Nephron progenitor cell (in vitro differentiated cells): ENCODE measurements around the gene ATOH7.

Experiments
- DNase-seq: peaks from one replicate; pipeline ENCODE4 v3.0.0; 2021
- H3K27ac Mint-ChIP-seq: 2 replicates; pipeline ENCODE4 v1.8.0; 2021; ENCODE audit warnings: mild to moderate bottlenecking, moderate library complexity, mixed read lengths
- H3K27me3 Mint-ChIP-seq: 2 replicates; pipeline ENCODE4 v1.8.0; 2021; ENCODE audit warnings: mild to moderate bottlenecking, low read depth, mixed read lengths; ENCODE audit not compliant: poor library complexity
- H3K36me3 Mint-ChIP-seq: 2 replicates; pipeline ENCODE4 v1.8.0; 2021; ENCODE audit warnings: low read depth, mixed read lengths
- H3K4me1 Mint-ChIP-seq: 2 replicates; pipeline ENCODE4 v1.8.0; 2021; ENCODE audit warnings: mixed read lengths
- H3K4me3 Mint-ChIP-seq: 2 replicates; pipeline ENCODE4 v1.8.0; 2021; ENCODE audit warnings: mild to moderate bottlenecking, moderate library complexity, mixed read lengths
- H3K9me3 Mint-ChIP-seq: 2 replicates; pipeline ENCODE4 v1.8.0; 2021; ENCODE audit warnings: mild to moderate bottlenecking, moderate library complexity, mixed read lengths
- TF ChIP-seq, protein P1 (sequence below): fragments of 200-600 bp; sonication (generic); IDR thresholded peaks from 2 replicates; pipeline ENCODE4 v1.5.0; 2021; ENCODE audit warnings: antibody characterized with exemption

Gene ATOH7

DNA sequence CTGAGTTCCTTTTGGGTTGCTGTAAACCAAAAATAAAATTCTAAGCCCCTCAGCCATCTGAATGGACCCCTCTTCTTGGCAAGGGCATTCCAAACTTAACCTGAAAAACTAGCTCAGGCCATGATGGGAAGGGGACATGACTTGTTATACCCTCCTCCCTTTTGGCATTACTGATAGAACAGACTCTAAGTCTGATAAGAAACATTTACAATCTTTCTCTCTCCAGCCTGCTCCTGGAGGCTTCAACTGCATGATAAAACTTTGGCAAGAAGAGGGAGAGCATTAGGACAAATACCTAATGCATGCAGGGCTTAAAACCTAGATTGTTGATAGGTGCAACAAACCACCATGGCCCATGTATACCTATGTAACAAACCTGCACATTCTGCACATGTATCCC, 40.9 kb upstream of the ATOH7 start:
- H3K36me3 Mint-ChIP-seq: peaks cover 8% of the 10 kb centered on the region
- TF ChIP-seq, protein P1, sequence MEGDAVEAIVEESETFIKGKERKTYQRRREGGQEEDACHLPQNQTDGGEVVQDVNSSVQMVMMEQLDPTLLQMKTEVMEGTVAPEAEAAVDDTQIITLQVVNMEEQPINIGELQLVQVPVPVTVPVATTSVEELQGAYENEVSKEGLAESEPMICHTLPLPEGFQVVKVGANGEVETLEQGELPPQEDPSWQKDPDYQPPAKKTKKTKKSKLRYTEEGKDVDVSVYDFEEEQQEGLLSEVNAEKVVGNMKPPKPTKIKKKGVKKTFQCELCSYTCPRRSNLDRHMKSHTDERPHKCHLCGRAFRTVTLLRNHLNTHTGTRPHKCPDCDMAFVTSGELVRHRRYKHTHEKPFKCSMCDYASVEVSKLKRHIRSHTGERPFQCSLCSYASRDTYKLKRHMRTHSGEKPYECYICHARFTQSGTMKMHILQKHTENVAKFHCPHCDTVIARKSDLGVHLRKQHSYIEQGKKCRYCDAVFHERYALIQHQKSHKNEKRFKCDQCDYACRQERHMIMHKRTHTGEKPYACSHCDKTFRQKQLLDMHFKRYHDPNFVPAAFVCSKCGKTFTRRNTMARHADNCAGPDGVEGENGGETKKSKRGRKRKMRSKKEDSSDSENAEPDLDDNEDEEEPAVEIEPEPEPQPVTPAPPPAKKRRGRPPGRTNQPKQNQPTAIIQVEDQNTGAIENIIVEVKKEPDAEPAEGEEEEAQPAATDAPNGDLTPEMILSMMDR: no peak
- H3K9me3 Mint-ChIP-seq: peaks cover 22% of the 10 kb centered on the region
- no peak for DNase-seq
- H3K27ac Mint-ChIP-seq: no peak overlapping the region
- H3K27me3 Mint-ChIP-seq: no peaks in the 10 kb centered on the region
- H3K4me1 Mint-ChIP-seq: peaks cover 11% of the 10 kb centered on the region
- H3K4me3 Mint-ChIP-seq: no peak overlapping the region

DNA sequence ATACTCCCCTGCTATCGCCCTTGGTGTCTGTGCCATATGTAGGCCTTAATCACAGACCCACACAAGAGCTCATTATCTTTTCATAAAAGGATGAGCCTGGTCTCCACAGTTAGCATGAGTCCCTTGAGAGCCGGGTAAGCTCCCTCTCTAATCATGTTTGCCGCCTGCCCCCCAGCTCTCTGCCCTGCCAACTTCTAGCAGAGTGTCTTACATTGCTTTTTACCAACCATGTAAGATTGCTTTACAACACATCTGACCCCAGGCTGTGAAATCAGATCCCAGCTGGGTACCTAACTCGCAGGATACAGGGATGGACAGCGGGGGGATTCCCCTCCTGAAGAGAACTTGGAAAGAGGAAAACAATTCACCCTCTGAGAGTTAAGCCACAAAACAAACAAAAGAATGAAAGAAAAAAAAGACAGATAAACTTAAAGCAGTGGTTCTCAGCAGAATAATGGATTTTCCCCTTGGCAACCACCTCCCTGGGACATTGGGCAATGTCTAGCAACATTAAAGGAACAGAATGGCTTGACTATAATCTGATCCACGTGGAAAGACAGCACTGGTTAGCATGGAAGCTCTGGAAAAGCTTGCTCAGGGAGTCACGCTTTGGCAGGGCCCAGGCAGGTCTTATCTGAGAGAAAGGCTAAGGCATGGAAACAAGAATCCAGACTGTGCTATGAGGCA, 39.4 kb upstream of the ATOH7 start:
- H3K27me3 Mint-ChIP-seq: peaks cover 4% of the 10 kb centered on the region
- peak overlapping the region; percentile 4 for H3K27ac Mint-ChIP-seq
- H3K36me3 Mint-ChIP-seq: no peaks in the 10 kb centered on the region
- no peak overlapping the region for H3K4me3 Mint-ChIP-seq
- H3K4me1 Mint-ChIP-seq: peaks cover 11% of the 10 kb centered on the region
- H3K9me3 Mint-ChIP-seq: peaks cover 10% of the 10 kb centered on the region
- TF ChIP-seq, protein P1: no peak
- no peak for DNase-seq

DNA sequence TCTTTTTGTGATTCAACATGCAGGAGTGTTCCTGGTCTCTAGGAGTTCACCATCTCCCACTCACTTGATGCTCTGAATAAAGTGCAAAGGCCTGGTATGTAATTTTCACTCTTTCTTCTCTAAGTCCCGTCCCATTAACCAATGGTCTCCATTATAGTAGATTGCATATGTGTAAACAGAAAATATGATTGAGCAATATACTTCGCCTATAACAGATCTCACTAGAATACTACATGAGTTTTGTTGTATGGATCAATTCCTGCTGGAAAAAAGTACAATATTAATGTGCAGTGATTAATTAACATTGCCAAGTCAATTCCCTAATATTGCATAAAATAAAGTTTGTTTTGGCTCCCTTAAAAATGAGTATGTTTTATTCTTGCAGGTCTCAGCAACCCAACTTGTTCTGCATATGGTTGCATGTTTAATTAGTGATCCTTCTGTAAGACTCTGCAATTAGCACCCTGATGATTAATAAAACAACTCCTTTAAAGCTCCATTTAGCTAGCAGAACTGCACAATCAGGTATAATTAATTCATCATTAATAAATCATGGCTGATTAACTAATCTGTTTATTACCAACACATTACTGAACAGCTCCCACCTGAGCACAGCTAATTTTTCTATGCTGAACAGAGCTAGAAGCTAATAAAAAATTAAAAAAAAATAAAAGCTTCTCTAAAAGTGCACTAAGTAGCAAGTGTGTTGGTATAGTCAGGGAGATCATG, 37.8 kb upstream of the ATOH7 start:
- H3K27ac Mint-ChIP-seq: no peak overlapping the region
- peaks cover 11% of the 10 kb centered on the region for H3K4me1 Mint-ChIP-seq
- H3K4me3 Mint-ChIP-seq: no peak overlapping the region
- peaks cover 8% of the 10 kb centered on the region for H3K27me3 Mint-ChIP-seq
- no peaks in the 10 kb centered on the region for H3K36me3 Mint-ChIP-seq
- TF ChIP-seq, protein P1: no peak
- DNase-seq: no peak
- H3K9me3 Mint-ChIP-seq: peaks cover 17% of the 10 kb centered on the region

DNA sequence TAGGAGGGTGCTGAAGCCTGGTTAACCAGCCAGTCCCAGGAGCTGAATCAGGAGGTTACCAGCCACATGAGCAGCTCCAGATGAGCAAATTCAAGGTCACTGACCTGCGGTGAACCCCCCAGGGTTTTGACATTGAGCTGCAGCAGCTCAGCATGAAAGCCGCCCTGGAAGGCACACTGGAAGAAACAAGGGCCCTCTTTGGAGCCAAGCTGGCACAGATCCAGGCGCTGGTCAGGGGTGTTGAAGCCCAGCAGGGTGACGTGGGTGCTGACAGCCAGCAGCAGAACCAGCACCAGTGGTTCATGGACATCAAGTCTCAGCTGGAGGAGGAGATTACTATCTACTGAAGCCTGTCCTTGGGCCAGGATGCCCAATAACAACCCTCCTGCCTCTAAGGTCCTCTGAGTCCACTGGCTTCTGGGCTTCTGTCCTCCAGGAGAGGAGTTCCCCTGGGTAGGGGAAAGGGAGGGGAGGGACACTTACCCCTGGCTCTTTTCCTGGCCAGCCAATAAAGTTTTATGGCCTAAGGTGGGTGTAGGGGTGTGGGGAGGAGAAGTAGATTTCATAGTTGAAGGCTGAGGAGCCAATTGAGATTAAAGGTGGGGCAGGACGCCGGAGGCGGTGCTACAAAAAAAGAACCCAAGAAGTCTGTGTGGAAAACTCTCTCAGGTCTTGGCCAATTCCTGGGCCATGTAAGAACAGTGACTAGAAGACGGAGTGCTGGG, 29.4 kb upstream of the ATOH7 start:
- Mint-ChIP-seq H3K27me3 (peaks cover 25% of the 10 kb centered on the region), H3K4me1 (peaks cover 9% of the 10 kb centered on the region), H3K36me3 (no peaks in the 10 kb centered on the region), H3K4me3 (no peak overlapping the region), H3K27ac (peak overlapping the region; percentile 24), H3K9me3 (peaks cover 25% of the 10 kb centered on the region)
- no peak for DNase-seq
- TF ChIP-seq, protein P1: no peak

DNA sequence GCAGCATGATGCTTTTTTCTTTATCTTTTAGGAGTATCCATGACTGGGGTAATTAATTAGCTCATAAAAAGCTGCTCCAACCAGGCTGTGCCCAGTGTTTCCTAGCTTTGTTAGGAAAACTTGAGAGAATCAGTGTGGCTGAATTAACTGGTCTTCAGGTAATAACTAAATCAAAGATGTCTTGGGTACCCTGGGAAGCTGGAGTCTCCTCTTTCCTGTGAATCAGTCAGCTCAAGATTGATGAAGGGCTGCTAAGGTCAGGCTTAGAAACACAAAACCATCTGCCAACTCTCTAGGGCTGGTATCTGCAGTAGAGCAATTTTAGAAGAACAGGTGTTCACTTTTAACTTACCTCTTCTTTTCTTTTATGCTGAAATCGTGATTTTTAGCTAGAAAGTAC, 21.4 kb upstream of the ATOH7 start:
- Mint-ChIP-seq H3K27ac (no peak overlapping the region), H3K4me1 (peaks cover 37% of the 10 kb centered on the region), H3K27me3 (peaks cover 46% of the 10 kb centered on the region), H3K9me3 (no peaks in the 10 kb centered on the region), H3K36me3 (no peaks in the 10 kb centered on the region), H3K4me3 (no peak overlapping the region)
- TF ChIP-seq, protein P1: no peak
- no peak for DNase-seq
